HG03280 (cell line): ENCODE results near the gene SKIDA1.
A peak's percentile ranks its signal among the peaks of the same experiment; 100 is the strongest.
"Not testable (repeated sequence)": the region's sequence is repeated elsewhere in the genome, so short reads cannot be mapped to it uniquely, and the experiment has no call there.

Experiments used
- ATAC-seq: cut with Tn5 transposase; IDR thresholded peaks from one replicate; pipeline ENCODE4 v1.9.1; 2021; ENCODE audit warnings: mild to moderate bottlenecking, moderate library complexity; ENCODE audit not compliant: unreplicated experiment

The SKIDA1 gene

DNA sequence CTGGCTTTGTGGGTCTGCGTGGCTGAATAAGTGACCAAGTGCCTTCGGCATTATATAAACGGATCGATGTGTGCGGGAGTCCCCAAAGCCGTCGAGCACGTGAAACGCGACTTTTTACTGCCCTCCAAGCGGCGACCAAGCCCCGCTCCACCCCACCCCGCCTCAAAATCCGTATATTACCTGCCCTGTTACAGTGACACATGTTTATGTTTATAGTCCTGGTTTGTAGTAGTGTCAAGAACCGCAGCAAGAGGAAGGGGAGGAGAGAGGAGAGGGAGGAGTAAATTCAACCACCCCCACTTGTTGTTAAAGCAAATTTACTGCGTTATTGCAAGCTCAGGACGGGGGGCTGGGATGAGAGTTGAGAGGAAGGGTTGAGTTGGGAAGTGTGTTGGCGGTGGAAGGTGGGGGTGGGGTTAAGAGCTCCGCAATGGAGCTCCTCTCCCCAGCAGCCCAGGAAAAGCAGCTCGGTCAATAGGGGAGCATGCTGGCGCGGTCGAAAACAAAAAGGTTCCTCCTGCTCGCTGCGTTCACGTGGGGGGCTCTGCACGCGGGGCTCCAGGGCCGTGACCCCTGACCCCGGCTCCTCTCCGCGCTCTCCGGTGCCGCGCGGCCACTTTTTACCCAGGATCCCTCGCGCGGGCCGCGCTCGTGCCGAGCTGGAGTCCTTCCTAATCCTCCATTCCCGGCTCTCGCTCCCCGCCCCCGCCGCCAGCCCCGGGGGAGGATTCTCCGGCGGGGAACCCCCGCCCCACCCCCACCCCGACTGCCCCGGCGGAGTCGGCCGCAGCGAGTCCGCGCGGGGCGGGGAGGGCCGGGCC, at the start of gene SKIDA1:
SKIDA1 (minus strand) TSS at position 316 of the 821 bp plus-strand sequence. CDS start 7,860 bp downstream, outside the sequence.
- peak; percentile 61 for ATAC-seq

DNA sequence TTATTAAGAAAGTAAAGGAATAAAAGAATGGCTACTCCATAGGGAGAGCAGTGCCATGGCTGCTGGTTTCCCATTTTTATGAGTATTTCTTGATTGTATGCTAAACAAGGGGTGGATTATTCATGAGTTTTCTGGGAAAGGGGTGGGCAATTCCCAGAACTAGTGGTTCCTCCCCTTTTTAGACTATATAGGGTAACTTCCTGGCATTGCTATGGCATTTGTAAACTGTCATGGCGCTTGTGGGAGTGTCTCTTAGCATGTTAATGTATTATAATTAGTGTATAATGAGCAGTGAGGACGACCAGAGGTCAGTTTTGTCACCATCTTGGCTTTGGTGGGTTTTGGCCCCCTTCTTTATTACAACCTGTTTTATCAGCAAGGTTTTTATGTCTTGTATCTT, 49.0 kb upstream of the SKIDA1 start:
- ATAC-seq, result not testable (repeated sequence)

DNA sequence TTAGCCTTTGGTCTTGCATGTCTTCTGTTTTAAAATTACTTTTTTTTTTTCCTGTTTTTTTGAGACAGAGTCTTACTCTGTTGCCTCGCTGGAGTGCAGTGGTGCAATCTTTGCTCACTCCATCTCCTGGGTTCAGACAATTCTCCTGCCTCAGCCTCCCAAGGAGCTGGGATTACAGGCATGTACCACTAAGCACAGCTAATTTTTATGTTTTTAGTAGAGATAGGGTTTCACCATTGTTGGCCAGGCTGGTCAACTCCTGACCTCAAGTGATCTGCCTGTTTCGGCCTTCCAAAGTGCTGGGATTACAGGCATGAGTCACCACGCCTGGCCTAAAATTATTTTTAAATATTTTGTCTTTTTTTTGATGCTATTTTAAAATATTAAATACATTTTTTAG, 47.1 kb upstream of the SKIDA1 start:
- ATAC-seq, result no peak

DNA sequence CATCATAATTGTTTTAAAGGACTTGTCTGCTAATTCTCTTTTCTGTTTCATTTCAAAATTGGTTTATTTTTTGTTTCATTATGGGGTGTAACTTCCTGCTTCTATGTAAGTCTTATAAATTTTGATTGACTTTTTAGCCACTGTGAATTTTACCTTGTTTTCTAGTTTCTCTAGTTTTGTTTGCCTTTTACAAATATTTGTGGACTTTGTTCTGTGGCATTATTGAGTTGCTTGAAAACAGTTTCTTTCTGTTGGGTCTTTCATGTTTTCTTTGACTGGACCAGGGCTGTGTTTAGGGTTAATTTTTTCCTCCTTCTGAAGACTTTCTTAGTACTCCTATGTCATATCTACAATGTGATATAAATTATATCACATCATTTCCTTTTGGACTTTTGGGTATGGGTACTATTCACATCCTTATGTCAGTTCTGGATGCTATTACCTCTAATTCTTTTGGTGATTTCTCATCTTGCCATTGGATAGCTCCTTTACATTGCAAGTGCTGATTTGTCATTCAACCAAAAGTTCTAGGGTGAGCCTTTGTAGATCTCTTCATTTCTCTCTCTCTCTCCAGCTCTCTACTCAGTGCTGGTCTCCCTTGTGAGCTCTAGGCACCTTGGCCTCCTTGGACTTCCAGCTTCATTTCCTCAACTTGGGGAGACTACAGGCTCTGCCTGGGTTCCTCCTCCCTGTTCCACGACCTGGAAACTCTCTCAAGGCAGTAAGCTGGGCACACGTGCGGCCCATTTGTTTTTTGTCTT, 45.5 kb upstream of the SKIDA1 start:
- no peak for ATAC-seq

DNA sequence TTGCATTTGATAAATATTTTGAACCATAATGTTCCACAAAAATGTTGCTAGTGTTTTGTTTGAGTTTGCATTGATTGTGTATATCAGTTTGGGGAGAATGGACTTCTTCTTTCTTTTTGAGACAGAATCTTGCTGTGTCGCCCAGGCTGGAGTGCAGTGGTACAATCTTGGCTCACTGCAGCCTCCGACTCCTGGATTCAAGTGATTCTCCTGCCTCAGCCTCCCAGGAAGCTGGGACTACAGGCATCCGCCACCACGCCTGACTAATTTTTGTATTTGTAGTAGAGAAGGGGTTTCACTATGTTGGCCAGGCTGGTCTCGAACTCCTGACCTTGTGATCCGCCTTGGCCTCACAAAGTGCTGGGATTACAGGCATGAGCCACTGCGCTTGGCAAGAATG, 33.5 kb upstream of the SKIDA1 start:
- not testable (repeated sequence) for ATAC-seq

DNA sequence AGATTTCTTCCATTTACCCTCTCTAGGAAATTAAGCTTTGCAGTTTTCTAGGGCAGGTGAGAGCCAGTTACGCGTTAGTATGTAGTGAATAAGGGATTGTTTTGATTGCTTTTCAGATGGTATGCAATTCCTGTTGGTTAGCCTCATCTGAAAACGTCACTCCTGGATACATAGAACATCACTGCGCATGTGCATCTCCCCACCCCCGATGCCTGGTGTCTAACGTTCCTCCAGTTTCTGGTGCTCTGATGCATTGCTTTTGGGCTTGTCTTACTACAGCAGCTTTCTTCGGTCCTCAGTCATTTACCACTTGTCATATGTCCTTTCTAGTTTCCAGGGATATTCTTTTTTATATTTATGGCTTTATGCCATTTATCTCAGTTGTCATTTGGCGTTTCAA, 31.0 kb upstream of the SKIDA1 start:
- ATAC-seq, result no peak

DNA sequence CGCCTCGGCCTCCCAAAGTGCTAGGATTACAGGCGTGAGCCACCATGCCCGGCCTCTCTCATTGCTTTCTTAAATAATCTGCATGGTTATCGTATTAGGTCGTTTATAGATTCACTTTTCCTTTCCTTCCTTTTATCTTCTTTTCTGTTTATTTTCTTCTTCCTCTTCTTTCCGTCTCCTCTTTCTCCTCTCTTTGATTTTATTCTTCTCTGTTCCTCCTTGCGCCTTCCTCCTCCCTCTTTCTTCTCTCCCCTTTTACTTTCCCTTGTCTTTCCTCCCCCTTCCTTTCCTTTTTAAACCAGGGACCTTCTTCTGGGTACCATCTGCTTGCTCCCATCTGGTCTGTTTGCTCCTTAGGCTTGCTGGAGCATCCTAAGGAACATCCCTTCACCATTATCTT, 27.2 kb upstream of the SKIDA1 start:
- no peak for ATAC-seq

DNA sequence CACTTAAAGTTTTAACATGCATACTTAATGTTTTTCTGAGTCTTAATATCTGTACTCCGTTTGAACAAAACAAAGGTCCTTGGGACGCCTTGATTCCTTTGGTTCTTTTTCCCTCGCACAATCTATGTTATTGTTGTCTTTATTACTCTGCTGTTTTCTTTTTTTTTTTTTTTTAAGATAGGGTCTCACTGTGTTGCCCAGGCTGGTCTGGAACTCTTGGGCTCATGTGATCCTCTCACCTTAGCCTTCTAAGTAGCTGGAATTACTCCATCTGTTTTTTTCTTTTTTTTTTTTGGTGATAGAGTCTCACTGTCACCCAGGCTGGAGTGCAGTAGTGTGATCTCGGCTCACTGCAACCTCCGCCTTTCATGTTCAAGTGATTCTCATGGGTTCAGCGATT, 21.8 kb upstream of the SKIDA1 start:
- no peak for ATAC-seq

DNA sequence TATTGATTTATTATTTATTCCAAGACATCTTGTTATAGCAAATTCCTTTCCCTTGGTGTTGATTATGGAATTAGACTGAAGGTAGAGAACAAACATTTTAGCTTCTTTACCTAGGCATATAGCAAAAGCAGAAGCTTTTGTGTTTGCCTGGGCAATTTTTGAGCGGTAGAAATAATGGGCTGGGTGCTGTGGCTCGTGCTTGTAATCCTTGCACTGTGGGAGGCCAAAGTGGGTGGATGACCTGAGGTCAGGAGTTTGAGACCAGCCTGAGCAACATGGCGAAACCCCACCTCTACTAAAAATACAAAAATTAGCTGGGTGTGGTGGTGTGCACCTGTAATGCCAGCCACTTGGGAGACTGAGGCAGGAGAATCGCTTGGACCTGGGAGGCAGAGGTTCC, 15.2 kb upstream of the SKIDA1 start:
- ATAC-seq, result not testable (repeated sequence)

DNA sequence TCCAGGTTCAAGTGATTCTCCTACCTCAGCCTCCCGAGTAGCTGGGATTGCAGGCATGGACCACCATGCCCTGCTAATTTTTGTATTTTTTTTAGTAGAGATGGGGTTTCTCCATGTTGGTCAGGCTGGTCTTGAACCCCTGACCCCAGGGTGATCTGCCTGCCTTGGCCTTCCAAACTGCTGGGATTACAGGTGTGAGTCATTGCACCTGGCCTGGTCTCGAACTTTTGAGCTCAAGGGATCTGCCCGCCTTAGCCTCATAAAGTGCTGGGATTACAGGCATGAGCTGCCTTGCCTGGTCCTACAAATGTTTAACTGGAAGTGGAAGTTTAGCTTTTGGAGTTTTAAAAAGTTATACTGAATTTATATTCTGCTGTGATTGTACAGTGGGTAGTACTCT, 11.4 kb upstream of the SKIDA1 start:
- no peak for ATAC-seq

DNA sequence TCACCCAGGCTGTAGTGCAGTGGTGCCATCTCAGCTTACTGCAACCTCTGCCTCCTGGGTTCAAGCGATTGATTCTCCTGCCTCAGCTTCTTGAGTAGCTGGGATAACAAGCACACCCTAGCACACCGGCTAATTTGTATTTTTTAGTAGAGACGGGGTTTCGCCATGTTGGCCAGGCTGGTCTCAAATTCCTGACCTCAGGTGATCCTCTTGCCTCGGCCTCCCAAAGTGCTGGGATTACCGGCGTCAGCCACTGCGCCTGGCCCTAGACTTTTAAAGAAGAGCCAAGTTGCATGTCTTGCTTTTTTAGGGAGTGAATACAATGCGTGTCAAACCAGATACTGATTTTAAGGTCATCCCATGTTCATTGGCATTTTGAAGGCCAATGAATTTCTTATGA, 10.5 kb upstream of the SKIDA1 start:
- not testable (repeated sequence) for ATAC-seq

DNA sequence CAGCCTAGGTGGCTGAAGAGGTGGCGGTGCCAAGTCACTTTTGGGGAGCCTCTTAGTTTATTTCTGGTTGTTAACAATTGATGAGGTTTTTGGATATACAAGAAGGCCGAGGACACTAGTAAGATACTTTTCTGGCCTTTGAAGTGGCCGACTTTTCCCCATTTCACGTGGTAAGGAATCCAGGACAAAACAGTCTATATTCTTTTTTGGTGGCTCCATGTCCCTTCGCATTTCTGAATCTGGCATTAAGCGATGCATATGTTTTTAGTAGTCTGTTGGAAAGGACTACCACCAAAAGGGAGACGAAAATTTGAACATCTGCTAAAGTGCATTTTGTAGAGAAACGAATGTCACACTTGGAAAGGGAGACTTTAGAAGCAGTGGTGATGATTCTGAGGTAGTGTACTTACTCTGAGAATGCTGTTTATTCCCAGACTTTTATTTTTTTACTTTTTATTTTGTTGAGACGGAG, 10.0 kb upstream of the SKIDA1 start:
- ATAC-seq, result no peak

DNA sequence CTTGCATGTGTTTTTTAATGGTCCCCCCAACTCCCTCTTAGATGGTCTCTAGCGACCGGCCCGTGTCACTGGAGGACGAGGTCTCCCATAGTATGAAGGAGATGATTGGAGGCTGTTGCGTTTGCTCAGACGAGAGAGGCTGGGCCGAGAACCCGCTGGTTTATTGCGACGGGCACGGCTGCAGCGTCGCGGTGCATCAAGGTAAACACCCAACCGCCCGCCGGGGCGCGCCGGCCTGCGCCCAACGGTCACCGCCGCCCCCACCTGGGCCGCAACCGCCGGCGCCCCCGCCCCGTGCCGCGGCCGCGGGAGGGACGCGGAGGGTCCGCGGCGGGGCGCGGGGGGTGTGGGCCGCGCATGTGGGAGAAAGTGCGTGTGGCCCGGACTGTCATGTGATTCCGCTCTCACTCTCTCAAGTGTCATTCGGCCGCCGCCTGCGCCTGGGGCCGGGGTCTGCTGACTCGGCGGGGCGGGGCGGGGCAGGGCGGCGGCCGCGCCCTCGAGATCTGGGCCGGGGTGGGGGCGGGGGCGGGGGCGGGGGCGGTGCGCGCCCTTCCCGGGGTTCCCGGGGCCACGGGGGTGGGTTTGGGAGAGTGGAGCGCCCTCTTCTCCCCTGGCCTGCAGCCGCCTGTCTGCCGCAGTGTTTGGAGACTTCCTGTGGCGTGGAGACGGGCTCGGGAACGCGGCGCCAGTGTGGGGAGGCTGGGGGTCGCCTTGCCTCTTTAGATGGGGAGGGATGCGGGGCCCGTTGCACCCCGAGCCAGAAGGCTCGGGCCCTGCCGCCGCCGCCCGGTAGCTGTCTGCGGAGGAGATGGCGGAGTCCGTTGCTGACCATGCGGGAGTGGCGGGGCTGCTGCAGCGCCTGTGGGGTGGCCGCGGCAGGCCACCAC, 9.4 kb upstream of the SKIDA1 start:
- no peak for ATAC-seq

DNA sequence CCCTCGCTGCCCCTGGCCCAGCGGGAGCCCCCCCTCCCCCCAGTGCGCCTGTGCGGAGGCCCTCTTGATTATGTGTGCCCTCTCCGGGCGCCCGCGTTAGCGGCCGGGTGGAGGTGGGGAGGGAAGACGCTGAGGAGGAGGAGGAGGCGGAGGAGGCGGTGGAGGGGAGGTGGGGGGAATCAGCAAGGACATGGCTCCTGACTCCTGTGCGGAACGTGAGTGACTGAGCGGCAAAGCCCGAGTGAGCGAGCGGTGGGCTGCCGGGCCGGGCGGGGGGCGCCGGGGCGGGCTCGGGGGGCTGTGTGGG, 8.8 kb upstream of the SKIDA1 start:
- ATAC-seq, result no peak

DNA sequence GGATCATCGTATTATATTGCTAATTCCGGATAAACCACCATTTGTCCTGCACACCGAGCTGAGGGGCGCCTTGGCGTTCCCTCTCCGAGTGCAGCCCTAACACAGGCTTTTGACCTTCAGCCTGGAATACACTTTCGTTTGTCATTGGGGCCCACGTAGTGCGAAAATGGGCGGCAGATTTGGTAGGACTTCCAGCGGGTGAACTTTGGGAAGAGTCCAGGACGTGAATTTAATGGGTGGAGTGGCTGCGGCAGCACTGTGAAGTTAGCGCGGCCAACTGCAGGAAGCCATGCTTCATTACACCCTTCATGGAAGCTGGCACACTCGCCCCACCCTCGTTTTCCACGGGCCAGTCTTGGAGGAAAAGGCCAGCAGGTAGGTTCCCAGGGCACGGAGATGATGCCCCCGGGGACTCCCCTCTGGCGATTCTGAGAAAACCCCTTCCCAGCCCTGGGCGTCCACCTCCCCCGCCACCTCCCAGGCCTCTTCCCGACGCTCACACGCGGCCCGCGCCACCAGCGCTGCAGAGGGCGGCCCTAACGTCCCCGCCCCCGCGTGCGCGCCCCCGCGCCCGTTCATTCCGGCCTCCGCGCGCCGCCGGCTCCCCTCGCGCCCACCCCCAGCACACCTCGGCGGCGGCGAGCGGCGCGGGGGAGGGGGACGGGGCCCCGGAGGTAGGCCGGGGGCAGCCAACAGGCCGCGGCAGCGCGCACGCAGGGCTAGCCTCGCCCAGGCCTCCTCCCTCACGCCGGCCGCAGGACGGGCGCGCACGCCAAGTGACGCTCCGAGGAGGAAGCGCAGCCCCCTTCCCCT, 8.2 kb upstream of the SKIDA1 start, which contains the start of gene MLLT10:
MLLT10 (plus strand) TSS at position 766 of the 813 bp plus-strand sequence. CDS start 413 bp downstream, outside the sequence.
- peak; percentile 85 for ATAC-seq

DNA sequence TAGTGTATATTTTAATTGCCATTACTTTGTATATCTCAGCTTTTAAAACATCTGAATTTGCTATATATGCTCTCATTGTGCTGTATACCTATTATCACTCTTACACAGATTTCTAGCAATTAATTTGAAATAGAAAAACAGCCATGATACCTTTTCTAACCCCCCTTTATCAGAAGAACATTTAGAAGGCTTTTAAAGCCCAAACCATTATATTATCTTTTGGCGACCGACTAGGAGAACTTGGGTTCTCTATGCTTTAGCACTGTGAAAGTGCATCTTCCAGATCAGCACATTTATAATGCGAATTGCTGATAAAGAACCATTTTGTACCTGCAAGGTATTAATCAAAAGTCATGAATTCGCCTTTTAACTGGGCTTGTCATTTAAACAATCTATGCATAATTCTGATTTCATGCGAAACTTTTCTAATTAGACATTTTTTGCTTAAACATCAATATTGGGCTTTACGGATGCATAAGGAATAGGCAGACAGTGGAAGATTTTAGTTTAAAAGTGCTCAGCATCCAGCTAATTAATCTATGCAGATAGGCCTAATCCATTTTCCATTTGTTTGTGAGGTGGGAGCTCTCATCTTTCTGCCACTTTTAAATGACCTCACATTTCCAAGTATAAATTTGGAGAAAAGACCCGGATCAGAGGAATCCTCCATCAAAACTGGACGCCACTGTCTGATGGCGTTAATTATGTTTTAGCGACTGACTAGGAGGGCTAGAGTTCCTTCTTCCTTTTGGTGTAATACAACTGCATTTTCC, 7.4 kb upstream of the SKIDA1 start:
- no peak for ATAC-seq

DNA sequence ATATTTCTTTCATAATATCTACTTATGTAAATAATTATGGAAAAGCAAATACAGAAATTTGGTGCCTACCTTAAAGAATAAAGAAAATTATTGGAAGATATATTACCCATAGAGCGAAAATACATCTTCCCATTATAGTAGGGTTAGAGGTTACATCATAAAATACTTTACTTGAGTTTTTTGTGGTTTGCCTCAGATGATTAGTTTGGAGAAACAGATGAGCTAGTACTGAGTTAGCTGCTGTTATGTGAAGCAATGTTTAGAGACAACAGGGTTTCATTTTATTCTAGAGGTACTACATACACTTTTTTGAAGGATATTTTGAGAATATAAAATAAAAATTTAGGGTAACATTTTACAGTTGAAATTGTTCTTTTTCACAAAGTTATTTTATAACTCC, 5.7 kb upstream of the SKIDA1 start:
- no peak for ATAC-seq

DNA sequence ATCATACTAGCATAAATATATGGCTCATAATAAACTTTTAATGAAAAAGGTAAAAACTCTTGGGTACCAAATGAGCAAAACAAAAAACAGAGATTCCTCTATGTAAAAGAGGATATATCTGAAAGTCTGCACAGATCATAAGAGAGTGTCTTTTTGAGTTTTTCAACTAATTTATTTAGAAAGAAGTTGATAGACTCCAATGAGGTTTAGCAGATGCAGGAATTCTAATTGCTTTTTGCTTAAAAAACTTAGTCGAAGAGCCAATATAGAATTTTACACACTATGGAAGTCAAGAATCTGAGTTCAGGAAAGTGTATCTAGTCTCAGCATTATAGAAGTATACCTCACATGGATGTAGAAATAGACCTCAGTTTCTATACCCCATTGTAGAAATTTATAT, 5.2 kb upstream of the SKIDA1 start:
- no peak for ATAC-seq

DNA sequence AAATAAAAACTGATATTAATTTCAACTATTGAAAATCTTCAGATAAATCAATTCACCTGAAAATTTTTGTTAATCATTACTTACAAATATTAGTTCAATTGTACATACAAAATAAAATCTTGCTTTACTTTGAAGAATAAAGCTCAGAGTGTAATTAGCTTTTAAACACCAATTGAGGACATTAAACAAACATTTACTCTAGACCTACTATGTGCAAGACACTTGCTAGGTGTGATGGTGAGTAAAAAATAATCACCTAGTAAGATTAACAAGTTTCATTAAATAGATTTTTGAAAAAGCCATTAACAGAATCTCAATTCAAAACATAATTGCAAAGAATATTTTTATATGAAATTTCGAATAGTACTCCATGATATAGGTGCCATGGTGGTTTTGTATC, 4.7 kb upstream of the SKIDA1 start:
- no peak for ATAC-seq
